HCEC 1CT (cell line): Measurements from ENCODE around the gene CACNG1.

Source experiments
- DNase-seq: peaks from one replicate; pipeline ENCODE4 v3.0.0-alpha.2; 2017

CACNG1 gene

DNA sequence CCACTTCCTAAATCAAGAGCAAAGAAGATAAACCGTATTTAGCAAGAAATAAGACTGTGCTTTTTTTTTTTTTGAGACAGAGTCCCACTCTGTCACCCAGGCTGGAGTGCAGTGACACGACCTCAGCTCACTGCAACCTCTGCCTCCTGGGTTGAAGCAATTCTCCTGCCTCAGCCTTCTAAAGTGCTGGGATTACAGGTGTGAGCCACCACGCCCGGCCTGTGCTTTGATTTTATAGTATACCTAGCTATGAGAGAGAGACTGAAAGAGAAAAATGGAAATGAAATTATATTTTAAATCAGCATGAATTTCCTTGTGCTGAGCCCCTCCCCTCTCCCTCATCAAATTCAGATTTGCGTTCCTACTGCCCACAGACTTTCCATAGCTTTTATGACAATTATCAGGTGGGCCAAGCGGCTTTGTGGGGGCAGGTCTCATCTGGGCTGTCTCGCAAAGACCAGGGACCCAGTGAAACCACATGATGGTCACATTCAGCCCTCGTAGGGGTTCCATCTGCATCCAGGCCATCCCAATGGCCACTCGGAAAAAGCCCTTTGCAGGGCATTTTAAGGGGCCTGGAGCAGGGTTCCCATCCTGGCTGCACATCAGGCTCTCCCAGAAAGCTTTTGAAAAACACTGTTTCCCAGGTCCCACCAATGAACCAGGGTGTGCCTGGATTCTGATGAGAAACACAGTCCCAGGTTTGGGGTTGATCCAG, 8.5 kb downstream of the CACNG1 start:
- no peak for DNase-seq

DNA sequence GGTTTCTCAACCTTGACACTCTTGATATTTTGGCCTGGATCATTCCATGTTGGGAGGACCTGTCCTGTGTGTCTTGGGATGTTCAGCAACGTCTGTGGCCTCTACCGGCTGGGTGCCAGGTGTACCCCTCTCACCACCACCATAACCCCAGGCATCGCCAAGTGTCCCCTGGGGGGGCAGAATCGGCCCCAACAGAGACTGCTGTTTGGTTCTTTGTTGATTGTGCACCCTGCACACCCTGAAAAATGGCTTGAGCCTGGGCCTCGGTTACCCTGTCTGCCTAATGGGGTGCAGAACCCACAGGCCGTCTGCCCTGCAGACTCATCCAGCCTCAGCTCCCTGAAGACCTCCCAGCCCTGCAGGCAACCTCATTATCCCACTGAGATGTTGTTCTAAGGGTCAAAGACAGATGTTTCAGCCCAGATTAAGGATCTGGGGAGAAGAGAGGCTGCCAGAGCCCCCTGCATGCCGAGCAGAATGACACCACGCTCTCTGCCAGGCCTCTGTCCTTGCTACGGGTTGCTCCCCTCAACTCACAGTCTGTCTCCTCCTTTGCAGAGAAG, 9.2 kb downstream of the CACNG1 start:
- DNase-seq = no peak

DNA sequence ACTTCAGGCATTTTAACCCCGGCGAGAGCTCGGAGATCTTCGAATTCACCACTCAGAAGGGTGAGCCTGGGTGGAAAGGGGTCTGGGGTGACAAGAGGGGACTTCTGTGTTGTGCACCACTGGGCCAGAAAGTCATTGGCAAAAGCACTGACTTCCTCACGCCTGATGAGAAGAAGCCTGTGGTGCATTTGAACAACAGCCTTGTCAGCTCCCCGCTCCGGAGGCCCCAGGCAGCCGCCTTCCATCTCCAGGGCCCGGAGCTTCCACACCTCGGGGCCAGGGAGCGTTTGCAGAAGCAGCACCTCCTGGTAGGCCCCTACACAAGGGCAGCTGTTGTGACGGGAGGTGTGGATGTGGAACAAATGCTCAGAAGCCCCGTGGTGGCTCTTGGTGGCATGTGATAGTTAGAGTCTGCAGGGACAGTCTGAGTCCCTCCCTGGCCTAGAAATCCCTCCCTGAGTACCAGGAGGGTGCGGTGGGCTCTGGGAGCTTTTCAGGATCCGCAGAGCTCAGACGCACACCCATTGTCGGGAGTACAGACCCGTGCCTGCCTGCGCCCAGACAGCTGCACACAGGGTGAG, 9.7 kb downstream of the CACNG1 start:
- no peak for DNase-seq

DNA sequence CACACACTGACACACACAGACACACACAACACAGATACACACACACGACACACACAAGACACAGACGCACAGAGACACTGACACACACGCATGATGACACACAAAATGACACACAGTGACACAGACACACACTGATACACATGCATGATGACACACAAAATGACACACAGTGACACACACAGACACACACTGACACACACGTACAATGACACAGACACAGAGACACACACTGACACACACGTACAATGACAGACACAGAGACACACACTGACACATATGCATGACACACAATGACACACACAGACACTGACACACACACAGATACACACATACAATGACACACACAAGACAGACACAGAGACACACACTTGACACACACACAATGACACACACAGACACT, 10.3 kb downstream of the CACNG1 start:
- DNase-seq = no peak

DNA sequence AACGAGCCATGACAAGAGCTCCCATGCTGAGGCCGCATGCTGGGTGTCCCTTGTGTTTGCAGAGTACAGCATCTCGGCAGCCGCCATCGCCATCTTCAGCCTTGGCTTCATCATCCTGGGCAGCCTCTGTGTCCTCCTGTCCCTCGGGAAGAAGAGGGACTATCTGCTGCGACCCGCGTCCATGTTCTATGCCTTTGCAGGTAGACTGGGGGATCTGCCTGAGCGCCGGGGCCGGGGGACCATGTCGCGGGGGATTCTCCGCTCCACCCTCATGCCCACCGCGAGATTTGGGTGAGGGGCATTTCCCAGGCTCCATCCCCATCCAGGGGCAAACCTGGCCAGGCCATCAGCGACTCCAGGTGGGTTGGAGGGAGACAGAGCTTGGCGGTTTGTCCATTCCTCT, 10.7 kb downstream of the CACNG1 start:
- no peak for DNase-seq

DNA sequence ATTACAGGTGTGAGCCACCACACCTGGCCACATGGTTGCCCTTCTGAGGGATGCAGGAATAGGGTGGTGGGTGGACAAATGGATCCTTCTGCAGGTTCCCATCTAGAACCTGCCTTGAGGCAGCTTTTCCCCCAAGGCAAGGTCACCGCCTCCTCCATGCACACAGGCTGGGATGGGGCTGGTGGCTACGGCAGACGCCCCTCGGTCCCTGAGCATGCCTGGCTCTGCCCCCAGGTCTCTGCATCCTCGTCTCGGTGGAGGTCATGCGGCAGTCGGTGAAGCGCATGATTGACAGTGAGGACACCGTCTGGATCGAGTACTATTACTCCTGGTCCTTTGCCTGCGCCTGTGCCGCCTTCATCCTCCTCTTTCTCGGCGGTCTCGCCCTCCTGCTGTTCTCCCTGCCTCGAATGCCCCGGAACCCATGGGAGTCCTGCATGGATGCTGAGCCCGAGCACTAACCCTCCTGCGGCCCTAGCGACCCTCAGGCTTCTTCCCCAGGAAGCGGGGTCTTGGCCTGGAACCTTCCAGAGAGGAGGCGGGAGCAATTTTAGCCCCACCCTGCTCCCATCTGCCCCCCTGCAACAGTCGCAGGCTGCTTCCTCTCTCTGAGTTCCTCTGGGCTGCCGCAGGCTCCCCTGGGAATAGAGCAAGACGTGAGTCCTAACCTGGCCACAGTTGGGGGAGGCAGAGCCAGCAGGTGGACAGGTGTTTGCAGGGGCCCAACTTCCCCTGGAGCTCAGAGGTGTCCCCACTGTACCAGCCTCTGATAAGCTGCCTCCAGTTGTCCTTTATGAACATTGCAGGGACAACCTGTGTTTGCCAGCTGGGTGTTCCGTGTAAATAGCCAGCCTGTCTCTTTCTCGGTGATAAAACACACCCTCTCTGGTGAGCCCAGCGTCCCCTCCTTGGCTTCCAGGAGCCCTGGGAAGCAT, 11.7 kb downstream of the CACNG1 start:
- DNase-seq = no peak

DNA sequence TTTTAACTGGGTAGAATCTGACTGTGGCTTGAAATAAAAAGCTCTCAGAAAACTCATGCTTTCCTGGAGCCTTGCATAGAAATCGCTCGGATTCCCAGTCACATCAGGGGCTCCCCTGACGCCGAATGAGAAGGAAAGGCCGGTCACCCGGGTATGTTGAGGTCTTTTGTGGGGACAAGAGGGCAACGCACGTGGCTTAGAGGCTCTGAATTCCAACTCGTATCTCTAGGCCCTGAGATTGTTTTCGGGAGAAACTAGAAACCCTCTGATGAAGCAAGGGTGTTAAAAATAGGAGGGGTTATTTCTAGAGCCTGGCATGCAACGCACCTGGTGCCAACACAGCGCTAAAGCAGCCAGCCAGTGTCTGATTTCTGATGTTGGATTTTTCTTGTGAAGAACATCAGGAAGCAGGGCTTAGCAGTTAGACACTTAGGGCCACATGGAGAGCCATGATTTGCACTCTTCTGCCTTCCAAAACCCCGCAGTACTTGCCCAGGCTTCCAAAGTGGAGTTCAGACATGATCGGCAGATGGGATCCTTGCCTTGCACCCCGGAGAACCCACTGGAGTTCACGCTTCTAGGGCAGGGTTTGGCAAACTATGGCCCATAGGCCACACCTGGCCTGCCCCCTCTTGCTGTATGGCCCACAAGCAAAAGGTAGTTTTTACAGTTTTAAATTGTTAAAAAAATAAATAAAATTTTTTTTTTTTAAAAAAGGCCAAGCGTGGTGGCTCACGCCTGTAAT, 12.6 kb downstream of the CACNG1 start:
- no peak for DNase-seq

DNA sequence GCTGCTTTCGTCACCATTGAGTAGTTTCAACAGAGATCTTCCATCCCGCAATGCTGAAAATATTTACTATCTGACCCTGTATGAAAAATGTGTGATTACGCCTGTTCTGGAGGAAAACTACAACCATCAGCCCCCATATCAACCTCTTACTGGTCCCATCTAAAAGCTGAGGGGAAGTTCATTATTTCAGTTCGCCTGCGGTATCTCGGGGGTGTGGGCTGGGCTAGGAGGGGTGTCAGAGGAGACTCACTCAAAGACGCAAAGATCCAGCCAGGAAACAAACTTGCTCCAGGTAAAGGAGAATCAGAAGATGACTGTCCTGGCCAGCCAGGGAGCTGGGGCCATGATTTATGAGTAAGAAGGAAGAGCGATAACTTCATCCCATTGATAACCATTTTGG, 13.7 kb downstream of the CACNG1 start:
- no peak for DNase-seq

DNA sequence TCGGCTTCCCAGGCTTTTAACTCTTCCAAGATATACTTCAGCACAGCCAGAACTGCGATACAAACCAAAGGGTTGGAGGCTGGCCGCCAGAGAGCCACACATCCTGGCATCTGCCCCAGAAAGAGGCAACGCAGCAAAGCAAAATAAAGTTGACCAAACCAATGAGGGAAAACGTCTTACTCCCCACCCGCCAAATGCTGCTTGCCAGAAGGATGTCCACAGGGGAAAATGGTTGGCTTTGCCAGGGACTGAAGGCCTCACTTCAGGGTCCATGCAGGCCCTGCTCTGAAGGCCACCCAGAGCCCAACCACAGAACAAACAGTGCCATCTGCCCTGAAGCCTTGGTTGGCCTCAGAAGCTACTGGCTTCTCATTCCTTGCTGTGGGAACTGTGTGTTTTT, 15.0 kb downstream of the CACNG1 start:
- DNase-seq = no peak

DNA sequence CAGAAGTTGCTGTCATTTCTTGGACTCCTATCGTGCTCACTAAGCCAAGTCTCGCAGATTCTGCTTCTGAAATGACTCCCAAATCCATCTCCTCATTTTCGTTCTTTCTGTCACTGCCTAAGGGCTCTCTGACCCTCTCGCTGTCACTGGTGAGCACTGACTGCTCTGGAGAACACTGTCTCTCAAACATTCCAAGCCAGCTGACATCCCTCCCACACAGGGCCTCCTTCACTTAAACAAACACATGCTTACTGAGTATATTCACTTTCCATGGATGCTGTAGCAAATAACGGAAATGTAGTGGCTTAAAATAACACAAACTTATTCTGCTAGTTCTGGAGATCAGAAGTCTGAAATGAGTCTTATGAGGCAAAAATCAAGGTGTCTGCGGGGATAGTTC, 18.8 kb downstream of the CACNG1 start:
- DNase-seq = no peak

DNA sequence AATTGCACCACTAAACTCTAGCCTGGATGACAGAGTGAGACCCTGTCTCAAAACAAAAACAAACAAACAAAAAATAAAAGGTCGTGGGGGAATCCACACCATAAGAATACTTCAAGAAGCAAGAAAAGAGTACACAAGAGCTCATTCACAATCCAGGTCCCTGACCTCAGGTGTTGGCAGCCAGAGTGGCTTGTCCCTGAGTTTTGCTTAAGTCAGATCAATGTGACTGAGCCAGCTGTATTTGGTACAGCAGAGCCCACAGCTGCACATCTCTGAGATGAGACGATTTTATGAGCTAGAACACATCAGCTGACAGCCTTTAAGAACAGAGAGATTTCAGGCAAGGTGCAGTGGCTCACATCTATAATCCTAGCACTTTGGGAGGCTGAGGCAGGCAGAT, 22.4 kb downstream of the CACNG1 start:
- DNase-seq = no peak

DNA sequence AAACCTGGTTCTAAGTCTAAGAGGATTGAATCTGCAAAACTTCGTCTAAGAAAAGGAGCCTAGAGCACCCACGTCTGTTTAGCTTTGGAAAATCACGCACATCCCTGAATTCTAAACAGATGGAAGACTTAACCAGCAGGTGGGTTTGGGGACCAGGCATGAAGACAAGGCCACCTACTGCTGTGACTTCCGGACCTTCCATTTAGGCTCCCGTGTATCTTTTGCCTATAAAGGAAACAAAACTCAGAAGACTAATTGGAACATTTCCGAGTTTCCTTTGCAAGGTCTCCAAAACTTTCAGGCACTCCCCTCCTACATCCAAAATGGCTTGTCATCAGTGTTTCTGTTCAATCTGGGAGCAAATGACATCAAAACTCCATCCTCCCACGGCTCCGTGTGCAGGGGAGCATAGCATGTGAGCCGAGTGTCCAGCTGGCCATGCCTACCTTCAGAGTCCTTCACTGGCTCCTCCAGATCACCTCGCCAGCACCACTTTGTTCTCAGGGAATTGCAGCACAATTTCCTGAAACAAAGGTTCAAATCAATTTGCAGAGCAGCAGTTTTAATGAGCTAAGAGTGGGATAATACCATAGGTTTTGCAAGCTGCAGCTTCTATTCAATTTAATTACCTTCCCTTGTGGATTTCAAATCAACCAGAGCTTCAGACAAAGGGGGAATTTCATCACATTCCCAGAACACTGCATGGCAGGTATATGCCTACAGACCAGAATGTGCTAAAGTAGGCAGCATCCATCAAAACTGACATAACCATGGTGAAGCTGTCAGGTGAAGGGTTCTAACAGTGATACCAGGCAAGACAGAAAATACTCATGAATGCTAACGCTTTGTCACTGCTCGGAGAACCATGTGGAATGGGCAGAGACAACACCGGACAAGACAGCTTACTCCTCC, 23.5 kb downstream of the CACNG1 start:
- DNase-seq = no peak

DNA sequence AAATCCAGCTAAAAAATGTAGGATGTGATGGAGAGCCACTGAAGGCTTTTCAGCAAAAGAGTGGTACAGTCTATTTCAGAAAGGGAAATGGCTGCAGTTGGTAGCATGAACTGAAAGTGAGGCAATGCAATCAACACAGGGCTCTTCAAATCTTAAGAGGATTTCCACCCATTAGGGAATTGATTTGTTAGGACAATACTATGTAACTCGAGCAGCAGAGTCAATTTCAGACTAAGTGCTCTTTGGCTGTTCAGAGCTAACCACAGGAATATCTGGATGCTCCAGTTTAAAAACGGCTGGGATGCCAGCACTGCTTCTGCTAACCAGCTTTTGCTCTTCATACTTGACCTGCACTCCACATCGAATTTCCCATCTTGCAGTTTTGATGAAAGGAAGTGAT, 24.6 kb downstream of the CACNG1 start:
- no peak for DNase-seq

DNA sequence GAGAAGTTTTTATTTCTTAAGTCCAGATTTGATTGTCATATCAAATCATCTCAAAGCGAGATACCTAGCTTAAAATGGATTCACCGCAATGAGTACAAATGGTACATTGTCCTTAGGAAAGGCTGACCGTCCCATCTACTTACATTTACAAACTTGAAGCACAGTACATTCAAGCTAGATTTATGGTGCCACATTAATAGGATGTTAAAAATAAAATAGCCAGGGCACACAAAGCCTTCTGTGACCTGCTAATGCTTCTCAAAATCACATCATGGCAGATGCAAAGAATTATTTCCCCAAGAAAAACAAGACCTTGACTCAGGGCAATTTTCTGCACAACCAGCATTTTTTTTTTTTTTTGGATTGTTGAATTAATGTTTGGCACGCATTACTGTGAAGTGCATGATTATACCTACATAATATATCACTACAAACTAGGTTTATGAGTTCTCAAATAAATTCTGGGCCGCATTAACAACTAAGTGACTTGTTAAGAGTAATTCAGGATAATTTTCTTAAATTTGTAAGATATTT, 25.3 kb downstream of the CACNG1 start:
- DNase-seq = no peak

DNA sequence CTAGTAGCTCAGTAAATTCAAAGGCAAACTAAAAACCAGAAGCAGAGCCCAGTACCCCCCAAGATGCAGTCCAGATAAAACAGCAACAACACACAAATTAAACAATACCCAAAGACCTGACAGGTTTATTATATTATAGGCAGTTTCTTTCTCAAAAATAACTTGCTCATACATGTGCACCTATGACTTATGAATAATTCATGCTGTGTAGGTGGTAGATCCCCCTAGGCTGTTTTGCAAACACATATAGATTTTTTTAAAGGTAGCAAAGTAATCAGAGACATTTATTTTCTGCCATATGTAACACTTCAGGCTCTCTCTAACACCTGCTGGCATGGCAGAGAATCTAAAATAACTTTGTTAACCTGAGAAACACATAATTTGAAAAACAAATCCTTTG, 27.2 kb downstream of the CACNG1 start:
- DNase-seq = no peak

DNA sequence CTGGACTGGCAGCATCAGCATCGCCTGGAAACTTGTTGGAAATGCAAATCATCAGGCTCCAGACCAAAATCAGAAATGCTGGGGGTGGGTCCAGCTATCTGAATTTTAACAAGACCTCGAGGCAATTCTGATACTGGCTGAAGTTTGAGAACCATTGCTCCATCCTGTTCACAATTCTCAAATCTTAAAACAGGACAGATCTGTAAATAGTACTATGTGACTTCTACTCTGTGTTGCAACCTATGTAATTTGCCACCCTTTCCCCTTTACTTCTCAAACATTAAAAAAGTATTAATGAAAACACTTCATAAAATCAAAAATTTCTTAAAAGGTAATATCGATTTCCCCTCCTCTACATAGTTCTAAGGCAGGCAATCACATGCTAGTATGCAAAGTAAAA, 28.5 kb downstream of the CACNG1 start:
- DNase-seq = no peak

DNA sequence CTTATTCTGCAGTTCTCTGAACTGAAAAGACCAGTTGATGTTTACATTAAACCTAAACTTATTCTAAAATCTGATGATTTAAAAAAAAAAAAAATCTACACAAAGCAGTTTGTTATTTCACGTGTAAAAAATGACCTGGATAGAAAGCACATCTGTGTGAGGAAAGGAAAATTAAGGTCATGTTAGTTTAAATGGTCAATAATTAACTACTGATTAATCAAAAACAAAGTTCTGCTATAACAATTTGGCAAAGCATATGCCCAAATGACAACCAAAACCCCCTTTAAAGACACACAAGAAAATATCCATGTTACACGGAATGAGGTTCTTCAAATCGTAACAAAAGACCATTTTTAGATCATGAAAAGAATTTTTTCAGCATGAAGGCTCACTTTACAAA, 30.4 kb downstream of the CACNG1 start:
- DNase-seq = no peak

DNA sequence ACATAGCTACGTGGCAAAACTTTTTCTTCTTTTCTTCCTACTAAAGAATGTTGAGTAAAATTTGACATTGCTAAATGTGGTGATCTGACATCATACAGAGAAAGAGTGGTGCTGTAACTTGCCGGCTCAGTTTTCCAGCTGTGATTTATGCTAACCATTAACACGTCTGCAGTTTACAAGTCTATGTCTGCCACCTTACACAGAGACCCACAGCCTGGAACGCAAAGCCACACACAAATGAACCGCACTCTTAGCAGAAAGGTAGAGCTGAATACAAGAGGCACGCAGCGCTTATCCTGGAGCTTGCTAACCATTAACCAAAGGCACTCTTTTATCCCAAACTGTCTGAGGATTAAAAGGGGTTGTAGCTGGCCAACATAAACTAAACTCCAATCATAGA, 31.9 kb downstream of the CACNG1 start:
- DNase-seq = no peak

DNA sequence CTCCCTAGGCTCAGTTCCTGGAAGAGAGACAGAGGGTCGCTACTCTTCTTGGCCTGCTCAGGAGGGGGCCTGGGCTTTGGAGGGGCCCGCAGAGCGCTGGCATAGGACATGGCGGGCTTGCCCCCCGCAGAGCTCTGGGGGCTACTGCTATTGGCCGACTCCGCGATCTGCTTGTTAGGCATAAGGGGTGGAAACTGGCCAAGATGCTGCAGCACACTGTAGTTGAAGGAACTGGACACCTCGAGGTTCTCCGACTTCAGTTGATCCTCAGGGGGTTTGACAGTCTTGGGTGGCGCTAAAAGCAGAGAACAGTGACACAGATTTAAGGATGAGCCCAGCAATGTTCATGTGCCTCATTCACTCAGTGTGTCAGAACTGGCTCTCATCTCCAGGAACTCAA, 33.9 kb downstream of the CACNG1 start:
- no peak for DNase-seq

DNA sequence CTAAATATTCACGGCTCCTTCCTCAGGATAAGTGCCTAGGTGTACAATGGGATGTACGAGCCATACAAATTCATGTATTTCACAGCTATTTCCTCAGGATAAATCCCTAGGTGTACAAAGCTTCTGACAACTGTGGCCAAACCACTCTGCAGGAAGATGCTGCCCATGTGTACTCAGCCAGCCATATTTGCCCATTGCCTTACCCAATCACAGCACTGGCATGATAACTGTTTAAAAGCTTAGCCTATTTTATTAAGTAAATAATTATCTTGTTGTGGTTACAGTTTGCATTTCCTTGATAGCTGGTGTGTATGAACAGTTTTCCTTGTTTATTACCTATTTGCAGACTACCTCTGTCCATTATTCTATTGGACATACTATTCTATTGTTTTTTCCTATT, 35.1 kb downstream of the CACNG1 start:
- DNase-seq = no peak

DNA sequence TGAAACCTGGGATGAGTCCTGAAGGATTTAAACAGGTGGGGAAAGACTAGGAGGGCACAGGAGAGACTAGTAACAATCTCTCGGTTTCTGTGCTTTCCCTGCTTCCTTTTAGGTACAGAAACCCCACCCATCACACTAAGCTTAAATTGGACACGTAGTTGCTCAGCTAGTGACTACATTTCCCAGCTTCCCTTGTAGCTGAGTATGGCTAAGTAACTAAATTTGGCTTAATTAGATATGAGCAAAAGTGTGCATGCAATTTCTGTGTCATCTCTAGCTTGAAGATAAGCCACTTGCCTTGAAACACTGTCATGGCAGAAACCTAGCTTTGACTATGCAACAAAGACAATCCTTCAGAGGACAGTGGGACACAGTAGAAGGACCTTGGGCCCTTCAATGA, 36.5 kb downstream of the CACNG1 start:
- DNase-seq = no peak

DNA sequence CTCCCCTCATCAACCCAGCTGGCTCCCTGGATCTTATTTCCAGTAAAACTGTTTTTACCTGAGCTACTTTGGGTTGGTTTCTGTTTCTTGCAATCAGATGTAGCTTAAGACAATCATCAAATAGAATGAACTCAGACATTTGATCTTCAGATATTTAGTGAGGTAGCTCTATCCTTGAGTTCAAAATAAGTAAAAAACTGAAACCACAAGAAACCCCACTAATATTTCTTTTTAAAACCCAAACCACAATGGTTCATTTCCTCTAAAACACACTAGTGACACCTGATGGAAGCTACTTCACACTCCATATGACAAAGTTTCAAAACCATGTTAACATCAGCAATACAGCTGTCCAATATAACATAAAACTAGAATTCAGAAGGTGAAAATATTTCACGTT, 37.8 kb downstream of the CACNG1 start:
- DNase-seq = no peak
